HG02943 (cell line): ENCODE data around the gene IGFBP1.

Experiments
- ATAC-seq: cut with Tn5 transposase; IDR thresholded peaks from one replicate; pipeline ENCODE4 v1.9.1; 2021; ENCODE audit warnings: mild to moderate bottlenecking, low read depth, moderate library complexity; ENCODE audit not compliant: unreplicated experiment

The IGFBP1 gene

GRCh38 chr7:45880433-45880860 is 7.8 kb upstream of the IGFBP1 start:
- ATAC-seq, result no peak

GRCh38 chr7:45881280-45881758 is 7.0 kb upstream of the IGFBP1 start:
- ATAC-seq, result no peak

- no peak for ATAC-seq
Measured at GRCh38 chr7:45881759-45882464, 6.4 kb upstream of the IGFBP1 start.

- no peak for ATAC-seq
Measured at GRCh38 chr7:45882465-45882810, 5.8 kb upstream of the IGFBP1 start.

- no peak for ATAC-seq
Measured at GRCh38 chr7:45884136-45884535, 4.2 kb upstream of the IGFBP1 start.

- no peak for ATAC-seq
Measured at GRCh38 chr7:45885264-45885882, 2.9 kb upstream of the IGFBP1 start.

GRCh38 chr7:45886931-45887667 is 1.2 kb upstream of the IGFBP1 start:
- ATAC-seq, result no peak

GRCh38 chr7:45888993-45889366 is 692 bp downstream of the IGFBP1 start:
- ATAC-seq, result no peak

- no peak for ATAC-seq
Measured at GRCh38 chr7:45889367-45890067, 1.2 kb downstream of the IGFBP1 start.

- ATAC-seq, result no peak
Measured at GRCh38 chr7:45890125-45890901, 2.0 kb downstream of the IGFBP1 start.

GRCh38 chr7:45890902-45891461 is 2.7 kb downstream of the IGFBP1 start:
- ATAC-seq, result no peak

GRCh38 chr7:45891462-45892402 is 3.4 kb downstream of the IGFBP1 start:
- no peak for ATAC-seq

- ATAC-seq, result no peak
Measured at GRCh38 chr7:45892407-45893035, 4.2 kb downstream of the IGFBP1 start.

- no peak for ATAC-seq
Measured at GRCh38 chr7:45893374-45893995, 5.2 kb downstream of the IGFBP1 start.

- no peak for ATAC-seq
Measured at GRCh38 chr7:45893996-45894664, 5.8 kb downstream of the IGFBP1 start.

GRCh38 chr7:45894665-45895062 is 6.4 kb downstream of the IGFBP1 start:
- ATAC-seq, result no peak

GRCh38 chr7:45897042-45897690 is 8.9 kb downstream of the IGFBP1 start:
- ATAC-seq, result no peak
